Measurements from ENCODE around the gene RYR1.

GRCh38 chr19:38497907-38498306, 64.4 kb downstream of the RYR1 start:
- TF ChIP-seq, protein P1, sequence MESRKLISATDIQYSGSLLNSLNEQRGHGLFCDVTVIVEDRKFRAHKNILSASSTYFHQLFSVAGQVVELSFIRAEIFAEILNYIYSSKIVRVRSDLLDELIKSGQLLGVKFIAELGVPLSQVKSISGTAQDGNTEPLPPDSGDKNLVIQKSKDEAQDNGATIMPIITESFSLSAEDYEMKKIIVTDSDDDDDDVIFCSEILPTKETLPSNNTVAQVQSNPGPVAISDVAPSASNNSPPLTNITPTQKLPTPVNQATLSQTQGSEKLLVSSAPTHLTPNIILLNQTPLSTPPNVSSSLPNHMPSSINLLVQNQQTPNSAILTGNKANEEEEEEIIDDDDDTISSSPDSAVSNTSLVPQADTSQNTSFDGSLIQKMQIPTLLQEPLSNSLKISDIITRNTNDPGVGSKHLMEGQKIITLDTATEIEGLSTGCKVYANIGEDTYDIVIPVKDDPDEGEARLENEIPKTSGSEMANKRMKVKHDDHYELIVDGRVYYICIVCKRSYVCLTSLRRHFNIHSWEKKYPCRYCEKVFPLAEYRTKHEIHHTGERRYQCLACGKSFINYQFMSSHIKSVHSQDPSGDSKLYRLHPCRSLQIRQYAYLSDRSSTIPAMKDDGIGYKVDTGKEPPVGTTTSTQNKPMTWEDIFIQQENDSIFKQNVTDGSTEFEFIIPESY (IDR thresholded peaks at IDR 0.05), result no peak
- TF ChIP-seq POLR2A (IDR thresholded peaks at IDR 0.05; ENCODE audit: low read depth, low read length), result no peak
- no peak for TF ChIP-seq EZH2 (IDR thresholded peaks at IDR 0.05; ENCODE audit: borderline replicate concordance, control insufficient read depth, low read depth, low read length)
